GM18867 (cell line): ENCODE measurements around the gene ZNF138.
"Not testable (repeated sequence)": the region's sequence is repeated elsewhere in the genome, so short reads cannot be mapped to it uniquely, and the experiment has no call there.

Source experiments
- ATAC-seq: cut with Tn5 transposase; IDR thresholded peaks from one replicate; pipeline ENCODE4 v1.9.1; 2021; ENCODE audit warnings: mild to moderate bottlenecking, moderate library complexity; ENCODE audit not compliant: unreplicated experiment

ZNF138 gene

GRCh38 chr7:64838051-64838450 is 43.8 kb downstream of the ZNF138 start:
- not testable (repeated sequence) for ATAC-seq

GRCh38 chr7:64838691-64839090 is 44.5 kb downstream of the ZNF138 start:
- ATAC-seq: no peak

GRCh38 chr7:64839910-64840309 is 45.7 kb downstream of the ZNF138 start:
- no peak for ATAC-seq

- ATAC-seq: no peak
Measured at GRCh38 chr7:64849250-64849923, 55.2 kb downstream of the ZNF138 start.

- no peak for ATAC-seq
Measured at GRCh38 chr7:64849924-64850499, 55.8 kb downstream of the ZNF138 start.

- no peak for ATAC-seq
Measured at GRCh38 chr7:64853679-64854078, 59.5 kb downstream of the ZNF138 start.

DNA sequence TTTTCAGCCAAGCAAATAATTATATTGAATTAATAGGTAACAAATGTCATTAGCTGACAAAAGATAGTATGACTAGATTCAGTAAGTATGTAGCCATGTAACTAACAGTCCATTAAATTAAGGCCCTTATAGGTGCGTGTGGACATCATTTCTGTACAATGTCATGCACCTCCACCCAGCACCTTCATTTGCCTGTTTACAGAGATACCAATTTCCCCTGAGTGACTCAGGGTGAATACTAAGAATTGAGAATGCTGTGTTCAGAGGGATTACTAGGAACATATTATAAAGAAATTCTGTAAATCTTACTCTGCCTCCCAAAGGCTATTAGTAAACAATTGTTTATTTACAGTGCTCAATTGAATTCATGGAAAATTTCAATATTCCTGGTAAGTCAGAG is 60.7 kb downstream of the ZNF138 start:
- no peak for ATAC-seq

- no peak for ATAC-seq
Measured at GRCh38 chr7:64863021-64863420, 68.8 kb downstream of the ZNF138 start.

GRCh38 chr7:64863530-64863929 is 69.3 kb downstream of the ZNF138 start:
- ATAC-seq: not testable (repeated sequence)

GRCh38 chr7:64863969-64864368 is 69.7 kb downstream of the ZNF138 start:
- no peak for ATAC-seq

DNA sequence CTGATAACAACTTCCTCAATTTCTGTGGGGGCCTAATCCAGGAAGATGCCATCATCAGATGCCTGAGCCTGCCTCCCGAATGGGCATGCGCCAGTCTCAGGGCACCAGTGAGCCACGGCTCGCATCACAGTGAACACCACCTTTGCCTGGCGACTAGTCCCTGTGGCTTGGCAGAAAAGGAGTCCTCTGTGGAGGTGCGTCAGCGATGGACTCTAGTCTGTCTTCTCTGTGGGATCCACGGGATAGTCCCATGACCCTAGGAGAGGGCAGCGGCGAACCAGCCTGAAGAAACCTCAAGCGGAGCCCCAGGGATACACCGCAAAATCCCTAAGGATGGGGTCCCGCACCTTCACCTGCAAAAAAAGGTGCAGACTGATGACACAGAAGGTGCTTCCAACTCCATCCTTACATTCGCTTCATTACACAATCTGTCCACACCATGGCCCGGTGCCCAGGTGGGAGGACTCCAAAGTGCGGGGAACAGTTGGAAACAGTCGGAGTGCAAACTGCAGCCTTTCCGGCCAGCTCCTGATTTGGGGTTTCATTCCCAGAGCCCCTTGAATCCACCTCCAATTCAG is 73.7 kb downstream of the ZNF138 start:
- ATAC-seq: no peak

DNA sequence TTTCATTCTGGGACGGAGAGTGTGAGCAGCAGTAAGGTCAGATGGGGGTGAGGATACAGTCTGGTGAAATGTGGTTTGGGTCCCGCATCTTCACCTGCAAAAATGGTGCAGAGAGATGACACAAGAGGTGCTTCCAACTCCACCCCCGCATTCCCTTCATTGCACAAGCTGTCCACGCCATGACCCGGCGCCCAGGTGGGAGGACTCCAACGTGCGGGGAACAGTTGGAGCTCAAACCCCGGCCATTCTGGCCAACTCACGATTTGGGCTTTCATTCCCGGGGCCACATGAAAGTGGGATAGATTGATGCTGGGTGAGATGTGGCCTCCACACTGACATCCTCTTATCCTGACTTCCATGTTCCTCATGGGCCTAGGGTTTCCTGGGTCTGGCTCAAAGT is 74.3 kb downstream of the ZNF138 start:
- ATAC-seq: no peak

DNA sequence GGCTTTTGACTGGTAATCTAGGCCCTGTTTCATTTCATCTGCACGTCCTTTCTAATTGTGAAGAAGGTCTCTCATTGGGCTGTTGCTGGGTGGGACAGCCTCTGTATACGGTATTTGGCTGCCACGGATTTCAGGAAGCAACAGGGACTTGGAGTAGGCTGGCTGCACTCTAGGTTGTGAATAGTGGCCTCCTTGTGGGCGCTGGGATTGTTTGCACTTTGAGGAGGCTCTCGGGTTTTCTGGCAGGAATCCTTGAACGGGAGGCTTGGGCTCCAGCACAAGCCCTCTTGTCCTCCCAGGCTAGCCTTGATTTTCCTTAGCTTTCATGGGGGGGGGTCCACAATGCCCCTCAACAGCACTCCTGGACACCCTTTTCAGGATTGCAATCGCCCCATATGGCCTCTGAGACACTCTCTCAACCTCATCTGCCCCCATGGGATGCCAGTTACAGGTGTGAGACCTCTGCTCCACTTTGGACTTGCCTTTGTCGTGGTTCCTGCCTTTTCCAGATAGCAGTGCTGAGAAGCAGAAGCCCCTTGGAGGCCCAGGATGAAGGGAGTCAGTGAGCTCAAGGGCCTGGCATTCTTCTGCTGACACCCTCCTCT is 75.0 kb downstream of the ZNF138 start:
- ATAC-seq: no peak

GRCh38 chr7:64869912-64870562 is 75.8 kb downstream of the ZNF138 start:
- ATAC-seq: no peak

DNA sequence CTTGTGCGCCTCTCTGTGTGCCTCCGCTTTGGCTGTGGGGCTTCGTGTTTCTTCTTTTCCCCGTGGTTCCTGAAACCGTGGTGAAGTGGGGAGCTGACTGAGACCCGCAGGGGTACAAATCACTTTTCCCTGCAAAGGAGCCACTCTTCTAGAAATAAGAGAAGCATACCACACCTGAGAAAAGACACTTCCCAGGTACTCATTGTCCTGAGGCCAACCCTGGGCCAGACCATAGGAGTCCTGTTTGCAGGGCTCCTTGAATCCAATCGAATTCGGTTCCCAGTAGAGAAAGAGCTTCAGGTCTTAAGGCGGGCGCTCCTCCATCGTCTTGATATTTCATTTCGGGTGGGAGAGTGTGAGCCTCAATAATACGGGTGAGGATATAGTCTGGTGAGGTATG is 76.4 kb downstream of the ZNF138 start:
- ATAC-seq: no peak

DNA sequence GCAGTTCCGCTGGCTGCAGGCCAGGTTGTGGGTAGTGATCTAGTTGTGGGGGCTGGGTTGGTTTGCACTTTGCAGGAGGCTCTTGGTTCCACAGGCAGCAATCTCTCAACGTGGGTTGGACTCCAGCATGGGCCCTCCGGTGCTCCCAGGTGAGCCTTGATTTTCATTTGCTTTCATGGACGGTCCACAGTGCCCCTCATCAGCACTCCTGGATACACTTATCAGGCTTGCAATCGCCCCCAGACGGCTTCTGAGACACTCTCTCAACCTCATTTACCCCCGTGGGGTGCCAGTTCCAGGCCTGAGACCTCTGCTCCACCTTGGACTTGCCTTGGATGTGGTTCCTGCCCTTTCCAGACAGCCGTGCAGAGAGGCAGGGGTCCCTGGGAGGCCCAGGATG is 77.5 kb downstream of the ZNF138 start:
- no peak for ATAC-seq

GRCh38 chr7:64872351-64873154 is 78.3 kb downstream of the ZNF138 start:
- no peak for ATAC-seq

DNA sequence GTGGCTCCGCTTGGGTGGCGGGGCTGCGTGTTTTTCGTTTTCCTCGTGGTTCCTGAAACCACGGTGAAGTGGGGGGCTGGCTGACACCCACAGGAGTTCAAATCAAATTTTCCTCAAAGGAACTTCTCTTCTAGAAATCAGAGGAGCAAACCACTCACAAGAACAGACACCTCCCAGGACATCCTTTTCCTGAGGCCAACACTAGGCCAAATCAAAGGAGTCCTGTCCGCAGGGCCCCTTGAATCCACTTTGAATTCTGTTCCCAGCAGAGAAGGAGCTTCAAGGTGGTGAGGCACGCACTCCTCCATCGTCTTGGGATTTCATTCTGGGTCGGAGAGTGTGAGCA is 78.9 kb downstream of the ZNF138 start:
- ATAC-seq: no peak

DNA sequence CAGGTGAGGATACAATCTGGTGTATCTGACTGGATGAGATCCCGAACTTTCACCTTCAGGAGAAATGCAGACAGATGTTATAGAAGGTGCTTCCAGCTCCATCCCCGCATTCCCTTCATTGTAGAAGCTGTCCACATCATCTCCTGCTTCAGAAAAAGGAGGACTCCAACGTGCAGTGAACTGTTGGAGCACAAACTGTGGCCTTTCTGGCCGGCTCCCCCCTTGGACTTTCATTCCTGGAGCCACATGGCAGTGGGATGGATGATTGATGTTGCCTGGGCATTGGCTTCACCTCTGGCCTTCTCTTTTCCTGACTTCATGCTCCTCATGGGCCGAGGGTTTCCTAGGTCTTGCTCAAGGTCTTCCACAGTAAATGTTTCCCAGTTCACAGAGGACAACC is 79.3 kb downstream of the ZNF138 start:
- ATAC-seq: no peak

DNA sequence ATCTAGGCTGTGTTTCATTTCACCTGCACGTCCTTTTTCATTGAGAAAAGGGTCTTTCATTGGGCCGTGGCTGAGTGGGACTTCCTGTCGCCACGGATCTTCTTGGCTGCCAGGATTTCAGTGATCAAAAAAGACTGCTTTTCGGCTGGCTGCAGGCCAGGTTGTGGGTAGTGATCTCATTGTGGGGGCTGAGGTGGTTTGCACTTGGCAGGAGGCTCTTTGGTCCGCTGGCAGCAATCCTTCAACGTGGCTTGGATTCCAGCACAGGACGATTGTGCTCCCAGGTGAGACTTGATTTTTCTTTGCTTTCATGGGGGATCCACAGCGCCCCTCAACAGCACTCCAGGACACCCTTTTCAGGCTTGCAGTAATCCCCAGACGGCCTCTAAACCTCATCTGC is 79.9 kb downstream of the ZNF138 start:
- ATAC-seq: no peak
